ENCODE measurements around the gene SEPTIN7. TPM values are rescaled to one million over a fixed set of nuclear protein-coding genes. Genes with fewer than 3 reads are reported as not detected.

The SEPTIN7 gene
- total and polyA plus RNA-seq, 9 of the 15 experiments (the other 6 are each of a cell fraction or from before 2014, with no cell fraction given), result 95.0 to 268 (median 163) TPM

DNA sequence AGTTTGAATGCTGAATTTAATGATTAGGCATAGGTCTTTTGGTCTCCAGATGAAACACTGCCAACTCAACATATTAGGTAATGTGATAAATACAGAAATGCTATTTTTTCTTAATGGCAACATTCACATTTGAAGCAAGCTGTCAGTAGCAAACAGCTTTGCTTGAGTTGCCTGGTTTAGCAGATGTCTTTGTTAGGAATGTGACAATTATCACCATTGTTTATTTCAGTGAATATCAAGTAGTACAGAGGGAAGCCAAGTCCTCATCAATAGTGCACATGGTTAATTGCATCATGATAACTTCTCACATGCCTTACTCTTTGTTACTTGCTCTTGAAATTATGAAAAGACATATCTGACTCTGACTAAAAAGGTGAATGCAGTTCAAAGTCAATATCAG lies 23.7 kb upstream of the SEPTIN7 start:
- no peak overlapping the region for H3K9ac ChIP-seq (ENCODE audit: insufficient read depth in 1 of 2, low read depth in 2 of 2, low read length in 2 of 2)
- FAIRE-seq (no peak), ATAC-seq (no peak), DNase-seq (ENCODE audit: extremely low read depth in 1 of 4, low spot score in 3 of 4) (no peak)
- H3K9me1 ChIP-seq (ENCODE audit: control insufficient read depth, insufficient read depth, low read length), result no peaks in the 10 kb centered on the region
- no peaks in the 10 kb centered on the region for H3K79me2 ChIP-seq (ENCODE audit: control insufficient read depth, insufficient read depth, low read length)
- POLR2A ChIA-PET, result no interaction called here
- H3K4me1 ChIP-seq (replicated peaks in 1 of 2; ENCODE audit: control insufficient read depth in 2 of 2, insufficient read depth in 2 of 2, low read length in 2 of 2), result no peaks in the 10 kb centered on the region
- H3K36me3 ChIP-seq (ENCODE audit: control insufficient read depth, insufficient read depth, low read length), result no peaks in the 10 kb centered on the region
- H3K4me3 ChIP-seq, result no peak overlapping the region
- intact Hi-C loops (cut with micrococcal nuclease), result no loop called here
- no peak overlapping the region for H3K27ac ChIP-seq (ENCODE audit: extremely low read depth, low read depth, low read length)
- BruUV-seq (replicated peaks), result no TSS peak
- in situ Hi-C loops (cut with MboI), result no loop called here
- H3K4me2 ChIP-seq (ENCODE audit: insufficient read depth, low read length), result no peak overlapping the region
- H3K27me3 ChIP-seq (ENCODE audit: control insufficient read depth in 2 of 2, insufficient read depth in 2 of 2, low read length in 2 of 2), result peaks cover 7 to 16% of the 10 kb centered on the region in 2 experiments; a peak in 4 of 5 replicates
- no peaks in the 10 kb centered on the region for H3K9me3 ChIP-seq (replicated peaks; ENCODE audit: control insufficient read depth, insufficient read depth, low read depth, low read length)
- no peak overlapping the region for H2AFZ ChIP-seq (ENCODE audit: low read depth, low read length)
- H4K20me1 ChIP-seq (replicated peaks; ENCODE audit: control insufficient read depth, insufficient read depth, low read length), result no peaks in the 10 kb centered on the region
- CTCF ChIA-PET (ENCODE audit: low intra/inter-chr PET ratio), result no interaction called here
- no peak for TF ChIP-seq ZBTB40 (IDR thresholded peaks at IDR 0.05)
- no peak for TF ChIP-seq ZBTB40 (CRISPR knock-in tag; IDR thresholded peaks at IDR 0.05)
- TF ChIP-seq, protein P1, sequence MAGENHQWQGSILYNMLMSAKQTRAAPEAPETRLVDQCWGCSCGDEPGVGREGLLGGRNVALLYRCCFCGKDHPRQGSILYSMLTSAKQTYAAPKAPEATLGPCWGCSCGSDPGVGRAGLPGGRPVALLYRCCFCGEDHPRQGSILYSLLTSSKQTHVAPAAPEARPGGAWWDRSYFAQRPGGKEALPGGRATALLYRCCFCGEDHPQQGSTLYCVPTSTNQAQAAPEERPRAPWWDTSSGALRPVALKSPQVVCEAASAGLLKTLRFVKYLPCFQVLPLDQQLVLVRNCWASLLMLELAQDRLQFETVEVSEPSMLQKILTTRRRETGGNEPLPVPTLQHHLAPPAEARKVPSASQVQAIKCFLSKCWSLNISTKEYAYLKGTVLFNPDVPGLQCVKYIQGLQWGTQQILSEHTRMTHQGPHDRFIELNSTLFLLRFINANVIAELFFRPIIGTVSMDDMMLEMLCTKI (IDR thresholded peaks at IDR 0.05; ENCODE audit: partially characterized antibody), result no peak
- no peak for TF ChIP-seq RBM22 (IDR thresholded peaks at IDR 0.05; ENCODE audit: low read depth, low read length, poor library complexity, severe bottlenecking)
- TF ChIP-seq ESRRA (IDR thresholded peaks at IDR 0.05; ENCODE audit: borderline replicate concordance, low read depth), result no peak

Data from K562 (cell line).